ENCODE measurements around the gene PIK3R5.
A peak's percentile ranks its signal among the peaks of the same experiment; 100 is the strongest.

PIK3R5 gene

GRCh38 chr17:8894202-8894671 is 71.3 kb downstream of the PIK3R5 start:
- no peak for DNase-seq

- DNase-seq = no peak
Observed at GRCh38 chr17:8893621-8894201, 71.8 kb downstream of the PIK3R5 start.

GRCh38 chr17:8893059-8893458 is 72.4 kb downstream of the PIK3R5 start:
- no peak for DNase-seq

GRCh38 chr17:8892338-8892690 is 73.2 kb downstream of the PIK3R5 start:
- no peak for DNase-seq

DNA sequence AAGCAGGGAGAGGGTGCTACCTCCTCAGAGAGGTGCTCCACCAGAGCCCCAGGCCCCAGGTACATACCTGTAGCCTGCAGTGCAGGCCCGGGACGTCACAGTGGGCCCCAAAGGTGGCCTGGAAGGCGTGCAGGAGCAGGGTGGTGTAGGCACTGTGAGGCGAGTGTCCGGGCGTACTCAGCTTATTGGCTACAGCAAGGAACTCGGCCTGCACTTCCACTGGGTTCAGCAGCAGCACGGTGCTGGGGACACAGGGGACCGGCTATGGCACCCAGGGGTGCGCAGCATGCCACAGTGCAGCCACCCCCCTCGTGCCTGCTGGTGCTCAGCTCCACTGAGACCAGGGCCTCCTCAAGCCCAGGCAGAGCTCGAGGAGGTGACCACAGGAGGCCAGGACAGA is 74.8 kb downstream of the PIK3R5 start:
- DNase-seq = no peak

DNA sequence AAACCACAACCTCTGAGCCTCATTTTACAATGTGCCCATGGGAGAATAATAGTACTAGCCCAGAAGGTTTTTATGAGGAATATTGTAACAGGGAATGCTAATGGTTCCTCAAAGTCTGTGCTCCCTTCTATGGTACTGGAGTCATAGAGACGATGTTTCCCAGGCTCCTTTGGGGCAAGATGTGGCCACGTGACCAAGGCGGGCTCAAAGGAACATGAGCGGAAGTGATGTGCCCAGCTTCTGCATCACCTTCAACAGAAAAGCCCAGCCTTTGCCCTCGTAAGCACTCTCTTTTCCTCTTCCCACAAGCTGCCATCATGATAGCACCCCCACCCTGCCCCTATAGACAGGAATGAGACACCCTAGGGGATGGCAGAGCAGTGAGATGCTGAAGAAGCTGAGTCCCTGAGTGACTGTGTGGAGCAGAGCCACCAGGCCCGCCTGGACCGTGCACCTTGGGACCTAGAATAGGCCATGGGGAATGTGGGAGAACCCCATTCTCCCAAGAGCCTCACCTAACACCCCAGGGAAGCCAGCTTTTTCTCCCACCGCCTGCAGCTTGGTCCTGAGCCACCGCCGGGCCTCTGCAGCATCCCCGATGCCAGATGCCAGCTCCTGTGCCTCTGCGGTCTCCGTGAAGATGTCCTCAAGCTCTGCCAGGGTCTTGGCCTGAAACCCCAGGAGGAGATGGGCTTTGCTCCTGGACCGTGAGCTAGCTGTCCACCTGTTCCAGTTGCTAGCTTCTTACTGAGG is 75.9 kb downstream of the PIK3R5 start:
- no peak for DNase-seq

- DNase-seq = no peak
Observed at GRCh38 chr17:8888704-8889302, 76.7 kb downstream of the PIK3R5 start.

DNA sequence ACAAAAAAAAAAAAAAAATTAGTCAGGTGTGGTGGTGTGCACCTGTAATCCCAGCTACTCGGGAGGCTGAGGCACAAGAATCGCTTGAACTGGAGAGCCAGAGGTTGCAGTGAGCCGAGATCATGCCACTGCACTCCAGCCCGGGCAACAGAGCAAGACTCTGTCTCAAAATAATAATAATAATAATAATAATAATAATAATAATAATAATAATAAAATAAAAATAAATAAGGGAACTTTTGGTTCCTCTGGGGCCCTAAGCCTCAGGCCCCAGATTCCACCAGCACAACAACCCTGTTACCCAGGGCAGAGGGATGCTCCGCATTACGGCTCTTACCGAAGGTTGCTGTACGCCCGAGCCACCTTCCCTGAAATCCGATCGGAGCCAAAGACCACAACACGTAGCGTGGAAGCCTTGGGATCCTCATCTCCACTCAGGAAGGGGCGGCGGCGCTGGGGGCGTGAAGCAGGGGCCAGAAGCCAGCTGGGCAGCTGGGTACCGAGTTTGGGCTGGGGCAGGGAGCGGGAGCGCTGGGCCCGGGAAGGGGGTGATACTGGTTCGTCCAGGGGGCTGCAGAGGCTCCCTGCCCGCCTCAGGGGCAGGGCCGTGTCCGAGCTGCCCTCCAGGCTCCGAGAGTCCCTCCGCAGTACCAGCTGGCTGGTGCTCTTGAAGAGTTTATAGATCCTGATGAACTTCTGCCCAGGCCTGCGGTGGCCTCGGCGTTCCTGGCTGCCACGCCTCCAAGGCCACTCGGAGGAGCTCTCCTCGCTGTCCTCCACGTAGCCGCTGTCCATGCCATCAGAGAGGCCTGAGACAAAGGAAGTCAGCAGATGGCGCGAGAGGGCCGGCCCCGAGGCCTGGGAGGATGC is 77.4 kb downstream of the PIK3R5 start:
- DNase-seq = no peak

GRCh38 chr17:8887301-8887700 is 78.2 kb downstream of the PIK3R5 start:
- DNase-seq = no peak

DNA sequence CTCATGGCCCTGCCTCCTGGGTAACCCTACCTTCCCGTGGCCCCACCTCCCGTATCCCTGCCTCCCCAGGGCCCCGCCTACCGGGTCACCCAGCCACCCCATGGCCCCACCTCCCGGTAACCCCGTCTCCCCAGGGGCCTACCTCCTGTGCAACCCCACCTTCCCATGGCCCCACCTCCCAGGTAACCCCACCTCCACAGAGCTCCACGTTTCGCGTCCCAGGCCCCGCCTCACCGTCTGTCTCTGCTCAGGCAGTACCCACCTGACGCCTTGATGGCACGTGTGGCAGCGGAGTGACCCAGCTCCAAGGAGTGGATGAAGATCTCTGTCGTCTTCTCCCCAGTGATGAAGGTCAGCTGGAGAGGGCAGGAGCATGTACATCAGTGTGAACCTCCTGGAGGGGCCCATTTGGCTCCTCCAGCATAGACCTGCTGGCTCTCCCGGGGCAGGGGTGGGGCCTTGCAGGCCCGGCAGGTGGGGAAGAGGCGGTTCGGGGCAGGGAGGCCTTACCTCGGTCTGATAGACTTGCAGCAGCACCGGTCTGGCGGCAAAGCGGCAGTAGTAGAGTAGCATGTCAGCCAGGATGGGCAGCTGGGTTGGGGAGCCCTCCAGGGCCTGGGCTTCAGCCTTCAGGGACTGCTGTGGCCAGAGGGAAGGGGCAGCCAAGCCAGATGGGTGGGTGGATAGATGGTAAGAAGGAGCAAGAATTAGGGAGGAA is 79.4 kb downstream of the PIK3R5 start:
- no peak for DNase-seq

- DNase-seq = peak; percentile 48
Observed at GRCh38 chr17:8885163-8885966, 80.1 kb downstream of the PIK3R5 start.

DNA sequence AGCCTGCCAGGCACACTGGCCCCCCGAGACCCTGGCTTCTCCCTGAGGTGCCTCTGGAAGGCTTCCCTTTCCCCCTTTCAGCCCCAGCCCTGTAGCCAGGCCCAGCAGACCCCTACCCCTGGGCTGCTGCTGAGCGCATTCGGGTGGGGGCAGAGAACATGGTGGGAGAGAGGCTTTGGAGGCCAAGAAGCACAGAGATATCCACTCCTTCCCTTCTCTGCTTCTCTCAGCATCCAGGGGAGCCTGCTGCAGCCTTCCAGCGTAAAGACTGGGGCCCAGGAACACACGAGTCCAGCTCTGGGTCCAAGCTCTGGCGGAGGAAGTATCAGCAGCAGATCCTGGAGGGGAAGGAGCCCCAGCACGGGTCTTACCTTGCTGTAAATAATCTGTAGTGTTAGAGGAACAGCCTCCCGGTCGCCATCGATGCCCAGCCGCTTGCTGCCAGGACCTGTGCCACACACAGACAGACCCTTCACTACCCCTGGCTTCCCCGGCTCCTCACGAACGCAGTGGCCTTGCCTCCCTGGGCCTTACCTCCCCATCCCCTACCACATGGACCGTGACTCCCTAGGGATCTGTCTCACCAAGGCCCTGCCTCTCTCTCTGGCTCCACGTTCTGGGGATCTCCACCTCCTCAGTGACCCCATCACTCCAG is 81.0 kb downstream of the PIK3R5 start:
- DNase-seq = no peak

DNA sequence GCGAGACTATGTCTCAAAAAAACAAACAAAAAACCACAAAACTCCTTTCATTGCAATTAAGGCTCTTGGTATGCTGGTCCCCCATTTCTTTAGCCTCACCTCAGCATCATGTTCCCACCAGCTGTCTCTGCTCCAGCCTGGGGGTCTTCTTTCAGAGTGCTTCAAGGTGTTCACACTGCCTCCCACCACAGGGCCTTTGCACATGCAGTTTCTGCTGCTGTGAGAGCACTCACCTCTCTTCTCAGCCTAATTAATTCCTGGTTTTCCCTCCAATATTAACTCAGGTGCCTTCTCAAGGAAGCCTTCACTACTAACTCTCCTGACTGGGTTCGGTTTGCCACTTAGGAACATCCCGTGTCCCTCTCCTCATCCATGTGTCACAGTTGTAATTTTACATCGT is 82.2 kb downstream of the PIK3R5 start:
- no peak for DNase-seq

- no peak for DNase-seq
Observed at GRCh38 chr17:8881606-8882005, 83.9 kb downstream of the PIK3R5 start.

- no peak for DNase-seq
Observed at GRCh38 chr17:8880466-8880865, 85.0 kb downstream of the PIK3R5 start.

DNA sequence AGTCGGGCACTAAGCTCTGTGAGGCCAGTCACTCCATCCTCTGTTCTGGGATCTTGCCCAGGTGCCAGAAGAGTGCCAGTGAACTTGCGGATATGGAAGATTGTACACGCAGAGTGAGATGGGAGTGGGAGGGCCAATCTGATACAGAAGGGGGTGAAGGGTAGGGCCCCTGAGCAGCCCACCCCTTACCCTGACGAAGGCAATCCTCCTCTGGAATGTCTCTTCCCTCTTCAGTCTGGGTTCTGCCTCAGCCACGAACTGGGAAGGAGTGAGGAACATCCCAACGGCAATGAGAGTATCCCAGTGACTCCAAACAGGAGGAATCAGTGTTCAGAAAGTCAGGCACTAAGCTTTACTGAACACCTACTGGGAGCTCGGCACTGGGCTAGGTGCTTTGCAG is 86.1 kb downstream of the PIK3R5 start:
- no peak for DNase-seq

DNA sequence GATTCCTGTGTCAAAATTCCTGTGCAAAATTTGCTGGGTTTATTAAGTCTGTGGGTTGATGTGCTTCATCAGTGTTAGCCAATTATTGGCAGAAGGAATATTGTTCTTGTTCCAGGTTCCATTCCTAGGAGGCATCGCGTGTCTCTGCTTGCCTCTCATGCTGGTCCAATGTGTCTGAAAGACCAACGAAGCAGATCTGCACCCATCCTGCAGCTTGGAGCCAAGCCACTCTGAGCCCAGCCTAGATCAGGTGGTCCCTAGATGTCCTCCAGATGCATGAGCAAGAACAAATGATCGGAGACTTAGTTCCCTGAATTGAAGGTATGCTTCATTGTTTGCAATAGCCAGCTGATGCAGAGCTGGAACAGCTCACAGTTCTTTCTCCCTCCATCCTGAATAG is 87.5 kb downstream of the PIK3R5 start:
- DNase-seq = no peak

DNA sequence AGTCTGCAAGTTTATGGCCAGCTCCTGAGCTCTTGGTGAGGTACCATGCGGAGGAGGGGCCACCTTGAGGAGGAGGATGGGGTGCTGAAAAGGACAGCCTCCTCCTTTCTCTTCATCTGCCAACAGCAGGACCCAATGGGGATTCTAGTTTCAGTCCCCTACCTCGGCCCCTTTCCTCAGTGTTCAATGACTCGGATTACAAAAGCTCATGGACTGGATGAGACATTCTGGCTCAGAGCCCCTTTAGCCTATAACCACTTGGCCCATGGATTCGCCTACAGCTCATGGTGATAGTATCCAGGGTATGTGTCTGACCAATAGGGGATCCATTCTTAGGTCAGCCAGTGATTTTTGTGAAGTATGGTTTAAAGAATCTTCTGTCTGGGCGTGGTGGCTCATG is 89.5 kb downstream of the PIK3R5 start:
- DNase-seq = no peak

DNA sequence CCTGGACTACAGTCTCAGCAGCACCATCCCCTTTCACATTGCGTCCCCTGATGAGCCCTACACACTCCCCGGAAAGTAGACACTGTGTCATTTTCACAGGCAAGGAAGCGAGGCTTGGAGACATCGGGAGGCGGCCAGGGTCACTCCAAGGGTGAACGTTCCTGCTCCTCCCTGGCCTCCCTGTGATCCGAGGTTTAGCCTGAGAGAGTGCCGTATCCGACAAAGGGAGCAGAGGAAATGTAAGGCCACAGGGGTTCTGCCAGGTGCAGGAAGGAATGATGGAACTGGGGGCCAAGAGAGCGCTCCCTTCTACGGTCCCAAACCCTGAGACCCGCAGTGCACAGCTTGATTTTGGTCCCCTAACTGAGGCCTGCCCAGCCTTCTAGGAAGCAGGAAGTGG is 90.1 kb downstream of the PIK3R5 start:
- DNase-seq = no peak

DNA sequence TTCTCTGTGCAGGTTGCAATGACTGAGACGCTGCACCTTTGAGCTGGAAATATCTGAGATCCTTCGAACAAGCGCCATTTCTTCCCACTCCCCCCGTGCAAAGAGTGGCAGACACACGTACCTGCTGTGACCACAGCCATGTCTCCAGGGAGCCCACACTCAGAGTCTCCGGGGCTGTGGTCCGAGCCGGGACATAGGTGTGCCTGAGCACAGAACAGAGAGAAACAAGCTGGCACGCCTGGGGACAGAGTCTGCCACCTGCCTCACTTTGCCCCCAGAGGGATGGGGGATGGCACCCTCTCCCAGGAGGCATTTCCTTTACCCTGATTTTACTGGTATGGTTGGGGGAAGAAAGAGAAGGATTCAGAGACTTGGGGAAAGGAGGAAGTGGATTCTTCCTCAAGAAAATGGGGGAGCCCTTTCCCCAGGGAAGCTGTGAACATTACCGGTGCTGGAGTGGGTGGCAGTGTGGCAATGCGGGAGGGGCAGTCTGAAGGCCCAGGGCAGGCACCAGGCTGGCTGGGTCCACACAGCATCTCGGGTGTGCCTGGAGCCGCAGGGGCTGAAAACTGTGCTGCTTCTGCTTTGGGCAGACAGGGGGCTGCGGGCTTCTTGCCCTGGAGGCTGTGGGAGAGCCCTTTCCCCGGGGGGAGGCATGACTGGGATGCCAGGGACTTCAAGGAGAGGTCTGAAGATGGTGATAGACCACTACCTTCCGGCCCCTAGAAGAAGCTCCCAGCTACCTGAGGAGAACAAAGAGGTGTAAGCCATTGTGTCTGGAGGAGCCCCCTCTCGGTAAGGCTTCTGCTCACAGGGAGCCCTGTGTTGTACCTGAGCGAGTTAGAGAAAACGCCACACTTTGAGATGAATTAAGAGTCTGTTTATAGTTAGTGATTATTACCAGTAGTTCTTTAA is 91.4 kb downstream of the PIK3R5 start:
- no peak for DNase-seq

Measured in hematopoietic multipotent progenitor cell treated with erythropoietin and hydrocortisone succinate and interleukin-3 and kit ligand, for 6 days (in vitro differentiated cells).